ENCODE measurements around the gene IL4R.
"Not testable (repeated sequence)": the region's sequence is repeated elsewhere in the genome, so short reads cannot be mapped to it uniquely, and the experiment has no call there.

IL4R gene

DNA sequence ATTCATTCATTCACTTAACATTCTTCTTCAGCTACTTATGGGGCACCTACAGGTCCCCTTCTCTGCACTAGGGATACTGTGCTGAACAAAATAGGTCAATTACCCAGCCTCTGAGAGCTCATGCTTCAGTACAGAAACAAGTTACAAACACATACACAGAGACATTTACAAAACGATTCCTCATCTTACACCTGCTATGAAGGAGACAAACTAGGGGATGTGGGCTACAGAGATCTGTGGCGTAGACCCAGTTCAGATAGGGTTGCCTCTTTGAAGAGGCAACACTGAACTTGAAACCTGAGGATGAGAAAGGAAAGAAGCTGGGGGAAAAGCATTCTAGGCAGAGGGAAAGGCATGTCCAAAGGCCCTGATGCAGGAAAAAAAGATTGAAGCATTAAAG is 93.4 kb downstream of the IL4R start:
- DNase-seq: no peak

DNA sequence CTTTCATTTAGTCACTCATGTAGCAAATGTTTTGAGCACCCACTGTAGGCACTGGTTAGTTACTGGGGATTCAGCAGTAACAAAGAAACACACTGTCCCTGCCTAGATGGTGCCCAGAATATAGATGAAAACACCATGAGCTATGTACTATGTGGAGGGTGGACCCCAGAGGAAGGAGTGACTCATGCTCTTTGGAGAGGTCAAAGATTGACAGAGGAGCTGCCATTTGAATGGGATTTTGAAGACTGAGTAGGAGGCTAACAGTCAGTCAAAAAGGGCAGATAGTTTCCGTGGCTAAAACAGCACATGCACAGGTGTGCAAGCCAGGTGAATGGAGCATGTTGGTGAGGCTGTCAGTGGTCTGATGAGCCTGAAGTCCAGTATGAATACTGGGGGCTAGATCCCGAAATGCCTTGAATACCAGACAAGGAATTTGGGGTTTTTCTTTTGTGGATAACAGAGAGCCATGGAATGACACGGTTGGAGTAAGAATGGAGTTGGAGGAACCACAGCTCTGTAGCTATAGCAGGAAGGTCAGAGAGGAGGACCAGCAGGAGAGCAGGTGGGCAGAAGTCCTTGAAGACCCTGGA is 94.3 kb downstream of the IL4R start:
- peak; percentile 13 for DNase-seq

DNA sequence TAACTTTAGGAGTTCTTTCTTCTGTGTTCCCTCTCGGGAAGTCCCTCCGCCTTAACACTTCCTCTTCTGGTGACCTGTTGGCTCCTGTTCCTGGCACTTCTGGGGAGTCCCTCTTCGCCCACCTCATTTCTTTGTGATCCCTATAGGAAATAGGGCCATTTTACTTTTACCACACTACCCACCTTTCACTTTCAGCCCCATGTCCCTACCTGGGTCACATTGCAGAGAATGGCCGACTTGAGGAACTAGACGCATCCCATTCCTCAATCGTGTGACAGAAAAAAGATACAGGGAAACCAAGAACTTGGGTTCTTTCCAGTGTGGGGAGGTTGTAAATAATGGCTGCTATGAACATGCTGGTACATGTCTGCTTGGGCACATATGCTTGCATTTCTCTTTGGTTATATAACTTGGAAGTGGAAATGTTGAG is 94.8 kb downstream of the IL4R start:
- no peak for DNase-seq

DNA sequence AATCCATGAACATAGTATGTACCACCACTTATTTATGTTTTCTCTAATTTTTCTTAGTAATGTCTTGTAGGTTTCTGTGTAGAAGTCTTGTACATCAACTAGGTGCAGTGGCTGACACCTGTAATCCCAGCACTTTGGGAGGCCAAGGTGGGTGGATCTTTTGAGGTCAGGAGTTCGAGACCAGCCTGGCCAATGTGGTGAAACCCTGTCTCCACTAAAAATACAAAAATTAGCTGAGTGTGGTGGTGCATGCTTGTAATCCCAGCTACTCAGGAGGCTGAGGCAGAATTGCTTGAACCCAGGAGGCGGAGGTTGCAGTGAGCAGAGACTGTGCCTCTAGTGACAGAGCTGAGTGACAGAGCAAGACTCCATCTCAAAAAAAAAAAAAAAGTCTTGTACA is 96.2 kb downstream of the IL4R start:
- not testable (repeated sequence) for DNase-seq

DNA sequence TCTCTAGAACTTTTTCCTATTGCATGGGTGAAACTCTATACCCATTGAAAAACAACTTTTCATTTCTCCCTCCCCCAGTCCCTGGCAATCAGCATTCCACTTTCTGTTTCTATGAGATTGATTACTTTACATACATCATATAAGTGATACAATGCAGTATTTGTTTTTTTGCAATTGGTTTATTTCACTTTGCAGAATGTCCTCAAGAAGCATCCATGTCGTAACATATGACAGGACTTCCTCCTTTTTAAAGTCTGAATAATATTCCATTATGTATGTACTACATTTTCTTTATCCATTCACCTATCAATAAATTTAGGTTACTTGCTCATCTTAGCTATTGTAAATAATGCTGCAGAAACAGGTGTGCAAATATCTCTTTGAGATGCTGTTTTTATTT is 97.0 kb downstream of the IL4R start:
- no peak for DNase-seq

DNA sequence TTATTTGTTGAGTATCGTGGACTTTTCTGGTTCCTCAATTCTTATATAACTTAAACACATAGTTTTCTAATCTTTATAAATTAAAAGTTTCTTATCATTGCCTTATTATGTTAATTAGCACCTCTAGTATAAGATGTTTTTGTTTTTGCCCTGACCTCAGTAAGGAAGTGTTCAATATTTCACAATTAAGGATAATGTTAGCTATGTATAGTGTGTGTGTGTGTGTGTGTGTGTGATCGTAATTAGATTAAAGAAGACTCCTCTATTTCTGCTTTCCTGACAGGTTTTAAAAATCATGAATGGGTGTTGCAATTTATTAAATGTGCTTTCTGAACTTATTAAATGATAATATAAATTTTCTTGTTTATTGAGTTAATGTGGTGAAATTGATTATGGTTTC is 100.2 kb downstream of the IL4R start:
- DNase-seq: no peak
